ENCODE results near the gene MRPL37.

The MRPL37 gene

GRCh38 chr1:54188291-54188690 is 11.7 kb upstream of the MRPL37 start:
- POLR2A ChIA-PET: no interaction called here

GRCh38 chr1:54190526-54190925 is 9.4 kb upstream of the MRPL37 start:
- CTCF ChIA-PET: interaction anchor here (1.2 to 1.5 kb wide), 2 partner anchors 9 to 11 kb away, joined by 3 to 5 read pairs; no protein-coding TSS in a partner anchor
- no peak for TF ChIP-seq CTCF (IDR thresholded peaks at IDR 0.05; ENCODE audit: insufficient read depth, low read length, missing control alignments)
- H3K4me3 ChIP-seq (ENCODE audit: low read depth, low read length): no peak overlapping the region
- POLR2A ChIA-PET: no interaction called here
- no peak for DNase-seq (ENCODE audit: low read depth, low spot score)

More at GRCh38 chr1:54188291-54188690, 11.7 kb upstream of the MRPL37 start:
- CTCF ChIA-PET: no interaction called here
- no peak for TF ChIP-seq CTCF (IDR thresholded peaks at IDR 0.05; ENCODE audit: insufficient read depth, low read length, missing control alignments)
- H3K4me3 ChIP-seq (ENCODE audit: low read depth, low read length): no peak overlapping the region
- DNase-seq (ENCODE audit: low read depth, low spot score): no peak

- POLR2A ChIA-PET: interaction anchor here (0.5 kb wide), 1 partner anchor 842 kb away, joined by 3 read pairs; no protein-coding TSS in a partner anchor
- DNase-seq (ENCODE audit: low read depth, low spot score): no peak
- CTCF ChIA-PET: no interaction called here
- no peak overlapping the region for H3K4me3 ChIP-seq (ENCODE audit: low read depth, low read length)
- TF ChIP-seq CTCF (IDR thresholded peaks at IDR 0.05; ENCODE audit: insufficient read depth, low read length, missing control alignments): no peak
Measured at GRCh38 chr1:54191525-54191924, 8.4 kb upstream of the MRPL37 start.

- H3K4me3 ChIP-seq (ENCODE audit: low read depth, low read length): no peak overlapping the region
- TF ChIP-seq CTCF (IDR thresholded peaks at IDR 0.05; ENCODE audit: insufficient read depth, low read length, missing control alignments): no peak
- POLR2A ChIA-PET: interaction anchor here (0.7 kb wide), 1 partner anchor 13 kb away, joined by 3 read pairs; no protein-coding TSS in a partner anchor
- no peak for DNase-seq (ENCODE audit: low read depth, low spot score)
- CTCF ChIA-PET: interaction anchor here (1.5 kb wide), 1 partner anchor 296 kb away, joined by 3 read pairs; no protein-coding TSS in a partner anchor
Measured at GRCh38 chr1:54193453-54193852, 6.5 kb upstream of the MRPL37 start.

GRCh38 chr1:54199151-54199764 is 709 bp upstream of the MRPL37 start:
- POLR2A ChIA-PET: interaction anchor here (0.6 to 1.6 kb wide), 4 partner anchors 46 to 81 kb away, joined by 3 to 6 read pairs (median 3); no protein-coding TSS in a partner anchor
- H3K4me3 ChIP-seq (ENCODE audit: low read depth, low read length): peak overlapping the region; percentile 95
- no peak for TF ChIP-seq CTCF (IDR thresholded peaks at IDR 0.05; ENCODE audit: insufficient read depth, low read length, missing control alignments)
- DNase-seq (ENCODE audit: low read depth, low spot score): no peak
- CTCF ChIA-PET: interaction anchor here (0.9 to 2.8 kb wide), 9 partner anchors 13 to 290 kb away, joined by 3 to 12 read pairs (median 4); no protein-coding TSS in a partner anchor

GRCh38 chr1:54200519-54200997 is 591 bp downstream of the MRPL37 start:
- no peak for TF ChIP-seq CTCF (IDR thresholded peaks at IDR 0.05; ENCODE audit: insufficient read depth, low read length, missing control alignments)
- ChIA-PET CTCF (interaction anchor here (1.1 to 2.8 kb wide), 9 partner anchors 11 to 289 kb away, joined by 3 to 12 read pairs (median 6); no protein-coding TSS in a partner anchor), POLR2A (interaction anchor here (1.0 to 1.6 kb wide), 3 partner anchors 47 to 207 kb away, joined by 3 to 6 read pairs (median 3); no protein-coding TSS in a partner anchor)
- no peak for DNase-seq (ENCODE audit: low read depth, low spot score)
- H3K4me3 ChIP-seq (ENCODE audit: low read depth, low read length): peak overlapping the region; percentile 95
